Posterior cingulate gyrus (tissue), 11 donors: ENCODE results near the gene EPB41L4B.
A peak's percentile ranks its signal among the peaks of the same experiment; 100 is the strongest.
"Not testable (repeated sequence)": the region's sequence is repeated elsewhere in the genome, so short reads cannot be mapped to it uniquely, and the experiment has no call there.

Experiments used
- DNase-seq, 10 donors: peaks; one replicate each; pipeline versions ENCODE4 v3.0.0 to v3.0.0-alpha.2; 2020 to 2021; ENCODE audit warnings: mixed read lengths in 3 of 10
- intact Hi-C: fragments of 100-400 bp; cut with DNase I; formaldehyde crosslinking; loops from one replicate; pipeline ENCODE4 v1.15.1; 2023

Gene EPB41L4B

DNA sequence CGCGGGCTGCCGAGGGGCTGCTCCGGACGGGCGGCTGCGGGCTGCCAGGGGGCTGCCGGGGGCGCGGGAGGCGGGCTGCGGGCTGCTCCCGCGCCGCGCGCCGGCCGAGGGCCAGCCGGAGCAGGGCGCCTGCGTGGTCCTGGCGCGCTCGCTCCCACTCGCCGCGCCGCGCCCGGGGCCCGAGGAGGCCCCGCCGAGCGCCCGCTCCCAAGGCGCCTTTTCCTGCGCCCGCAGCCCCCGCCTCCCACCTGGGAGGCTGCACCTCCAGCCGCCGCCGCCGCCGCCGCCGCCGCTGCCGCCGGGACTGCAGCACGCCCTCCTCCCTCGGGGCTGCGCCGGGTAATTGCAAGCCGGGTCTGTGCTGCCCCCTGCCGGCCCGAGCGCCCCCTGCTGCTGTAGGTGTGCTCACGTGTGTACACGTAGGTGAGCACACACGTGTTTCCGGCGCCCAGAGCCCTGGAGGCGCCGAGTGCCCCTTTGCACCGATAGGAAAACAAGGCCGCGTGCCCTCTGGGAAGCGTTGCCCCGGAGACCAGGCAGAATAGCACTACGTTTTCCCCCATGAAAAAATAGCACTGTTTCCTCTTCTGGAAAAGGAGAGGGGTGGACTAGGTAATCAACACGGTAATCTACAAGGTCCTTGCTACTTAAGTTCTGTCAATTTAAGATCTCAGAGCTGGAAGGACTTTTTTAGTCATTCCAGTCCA lies at the start of gene EPB41L4B:
Gene EPB41L4B, minus strand, starts transcription at position 318 of the 707 bp plus-strand sequence. CDS start 613 bp downstream, outside the sequence.
- intact Hi-C loops = loop anchor here (2.0 to 5.0 kb wide), 2 partner anchors 76 to 139 kb away; no protein-coding TSS in a partner anchor
- peak; percentile 73 to 98 (median 87) for DNase-seq

DNA sequence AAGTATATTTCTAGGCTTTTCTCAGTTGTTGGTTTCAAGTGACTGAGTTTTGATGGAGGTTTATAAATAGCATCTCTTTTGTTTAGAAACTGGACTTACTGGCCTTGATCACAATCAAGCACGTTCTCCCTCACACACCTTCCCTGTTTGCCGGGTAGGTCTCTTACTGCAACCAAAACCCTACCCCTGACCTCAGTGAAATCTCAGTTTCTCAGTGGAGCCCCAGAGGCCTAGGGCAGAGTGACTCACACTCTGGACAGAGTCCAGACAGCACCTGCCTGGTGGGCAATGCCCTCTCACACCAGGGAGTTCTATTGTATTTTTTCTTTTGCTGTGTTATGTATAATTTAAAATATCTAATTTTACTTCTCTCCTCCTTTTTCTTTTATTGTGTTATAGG lies 48.4 kb upstream of the EPB41L4B start:
- intact Hi-C loops = no loop called here
- DNase-seq = no peak

DNA sequence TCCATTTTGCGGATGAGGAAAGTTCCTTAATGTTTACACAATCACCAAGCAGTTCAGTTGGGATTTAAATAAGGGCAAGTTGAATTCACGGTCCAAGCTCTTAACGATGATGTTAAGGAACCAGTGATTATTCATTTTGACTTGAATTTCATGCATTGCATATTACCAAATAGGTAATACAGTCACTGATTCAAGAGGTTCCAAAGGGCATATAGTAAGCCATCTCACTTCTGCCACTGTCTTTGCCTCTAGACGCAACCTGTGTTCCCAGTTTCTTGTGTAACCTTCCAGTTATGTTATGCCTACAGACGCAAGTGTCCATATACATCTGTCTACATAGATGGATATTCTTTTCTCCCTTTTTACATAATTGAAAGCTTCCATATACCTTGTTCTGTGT lies 39.9 kb upstream of the EPB41L4B start:
- no peak for DNase-seq
- intact Hi-C loops = no loop called here

DNA sequence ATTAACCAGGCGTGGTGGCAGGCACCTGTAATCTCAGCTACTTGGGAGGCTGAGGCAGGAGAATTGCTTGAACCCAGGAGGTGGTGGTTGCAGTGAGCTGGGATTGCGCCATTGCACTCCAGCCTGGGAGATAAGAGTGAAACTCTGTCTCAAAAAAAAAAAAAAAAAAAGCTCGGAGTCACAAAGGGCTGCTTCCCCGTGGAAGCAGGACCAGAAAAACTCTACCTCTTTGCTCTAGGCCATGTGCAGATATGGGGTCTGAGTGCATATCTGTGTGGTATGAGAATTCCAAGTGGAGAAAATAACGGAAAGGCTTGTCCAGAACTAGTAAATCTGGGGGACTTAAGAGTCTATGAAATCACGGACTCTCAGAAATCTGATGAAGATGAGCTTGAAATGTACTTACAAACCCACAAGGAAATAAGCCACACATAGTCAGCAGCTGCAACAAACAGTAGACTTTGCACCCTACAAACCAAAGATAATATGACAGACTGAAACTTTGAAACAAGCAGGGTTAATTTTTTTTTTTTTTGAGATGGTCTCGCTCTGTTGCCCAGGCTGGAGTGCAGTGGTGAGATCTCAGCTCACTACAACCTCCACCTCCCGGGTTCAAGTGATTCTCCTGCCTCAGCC lies 38.2 kb upstream of the EPB41L4B start:
- DNase-seq, intact Hi-C loops: not testable (repeated sequence)

DNA sequence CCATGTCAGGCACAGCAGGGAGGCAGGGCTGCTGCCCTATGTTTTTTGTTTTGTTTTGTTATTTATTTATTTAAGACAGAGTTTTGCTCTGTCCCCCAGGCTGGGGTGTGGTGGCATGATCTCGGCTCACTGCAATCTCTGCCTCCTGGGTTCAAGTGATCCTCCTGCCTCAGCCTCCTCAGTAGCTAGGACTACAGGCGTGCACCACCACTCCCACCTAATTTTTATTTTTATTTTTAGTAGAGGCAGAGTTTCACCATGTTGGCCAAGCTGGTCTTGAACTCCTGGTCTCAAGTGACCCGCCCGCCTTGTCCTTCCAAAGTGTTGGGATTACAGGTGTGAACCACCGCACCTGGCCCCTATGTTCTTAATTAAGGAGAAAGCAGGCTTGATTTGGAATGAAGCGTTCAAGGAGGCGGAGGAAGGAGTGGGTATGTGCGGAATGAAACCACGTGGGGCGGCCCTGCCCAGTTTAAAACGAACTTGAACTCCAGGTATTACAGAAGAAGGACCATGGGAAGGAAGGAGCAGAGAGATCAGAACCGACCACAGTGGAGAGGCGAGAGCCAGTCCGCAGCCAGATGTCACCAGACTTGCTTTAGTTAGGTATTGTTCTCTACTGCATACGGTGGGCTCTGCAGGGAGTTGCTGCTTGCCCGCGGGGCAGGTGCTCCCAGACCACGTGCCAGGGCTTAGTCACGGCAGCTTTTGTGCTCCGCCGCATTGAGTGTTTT lies 34.9 kb upstream of the EPB41L4B start:
- intact Hi-C loops = no loop called here
- no peak for DNase-seq

DNA sequence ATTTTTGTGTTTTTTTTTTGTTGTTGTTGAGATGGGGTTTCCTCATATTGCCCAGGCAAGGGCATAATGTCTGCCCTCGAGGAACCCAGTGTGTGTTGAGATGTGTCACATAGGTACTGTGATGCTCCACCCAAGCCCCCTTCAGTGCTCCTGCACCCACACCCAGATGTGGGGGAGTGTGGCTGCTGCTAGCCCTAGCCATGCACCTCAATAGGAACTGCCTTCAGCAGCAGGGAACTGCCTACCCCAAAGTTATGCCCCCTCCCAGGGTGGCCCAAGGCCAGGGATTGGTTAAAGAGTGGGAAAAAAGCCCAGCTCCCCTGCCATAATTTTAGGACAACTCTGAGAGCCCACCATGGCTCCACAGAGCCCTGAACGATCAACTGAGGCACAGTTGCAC lies 33.3 kb upstream of the EPB41L4B start:
- intact Hi-C loops = no loop called here
- no peak for DNase-seq

DNA sequence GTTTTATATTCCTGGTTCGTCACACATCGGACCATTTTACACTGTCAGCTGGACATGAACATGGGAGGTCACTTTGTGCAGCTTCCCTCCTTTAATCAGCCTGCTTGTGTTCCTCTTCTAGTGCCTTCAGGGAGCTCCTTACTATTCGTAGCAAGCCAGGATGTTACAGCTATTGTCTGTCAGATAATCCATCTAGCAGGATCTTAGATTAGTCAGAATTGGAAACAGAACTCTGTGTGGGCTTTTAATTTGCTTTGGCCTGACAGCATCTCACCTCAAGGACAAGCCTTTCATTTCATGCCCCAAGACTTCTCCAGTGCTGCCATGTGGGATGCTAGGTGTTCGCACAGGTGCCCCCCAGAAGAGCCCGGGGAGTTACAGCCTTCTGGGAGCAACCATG lies 30.2 kb upstream of the EPB41L4B start:
- peak in 1 of 10 donors; percentile 11 for DNase-seq

DNA sequence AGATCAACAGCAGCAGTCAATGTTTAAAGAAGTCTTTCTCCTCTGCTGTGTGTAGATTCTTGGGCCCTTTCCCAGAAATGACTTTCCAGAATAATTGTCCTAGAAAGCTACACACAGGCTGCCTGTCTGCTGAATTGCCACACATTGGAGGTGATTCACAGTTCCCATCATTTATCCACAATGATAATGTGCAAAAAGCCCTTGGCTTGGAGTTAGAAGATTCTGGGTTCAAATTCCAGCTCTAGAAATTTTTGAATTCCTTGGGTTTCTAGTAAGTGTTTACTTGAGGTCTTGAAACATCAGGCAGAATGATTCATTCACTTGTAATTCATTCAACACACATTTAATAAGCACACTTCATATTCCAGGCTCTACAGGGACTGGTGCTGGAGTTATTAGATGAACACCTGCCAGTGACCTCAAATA lies 28.6 kb upstream of the EPB41L4B start:
- DNase-seq = peak in 1 of 10 donors; percentile 30
- intact Hi-C loops = no loop called here

More for the DNA sequence above, 30.2 kb upstream of the EPB41L4B start:
- intact Hi-C loops = no loop called here

DNA sequence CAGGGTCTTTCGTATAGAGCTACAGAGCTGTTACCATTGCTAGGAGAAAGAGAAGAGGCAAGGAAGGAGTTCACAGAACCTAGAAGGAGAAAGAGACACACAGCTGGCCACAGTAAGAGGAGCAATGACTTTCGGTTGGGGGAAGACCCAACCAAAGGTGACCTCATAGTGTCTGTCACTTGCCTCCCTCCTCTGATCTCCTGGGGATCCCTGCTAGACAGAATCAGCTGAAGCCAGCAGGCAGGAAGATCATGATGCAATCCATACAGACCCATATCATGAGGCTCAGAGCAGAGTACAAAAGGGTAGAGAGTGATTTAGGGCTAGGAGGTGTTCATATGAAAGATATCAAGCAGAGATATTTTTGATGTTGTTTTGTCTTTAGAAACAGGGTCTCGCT lies 26.0 kb upstream of the EPB41L4B start:
- DNase-seq = no peak
- intact Hi-C loops = no loop called here

DNA sequence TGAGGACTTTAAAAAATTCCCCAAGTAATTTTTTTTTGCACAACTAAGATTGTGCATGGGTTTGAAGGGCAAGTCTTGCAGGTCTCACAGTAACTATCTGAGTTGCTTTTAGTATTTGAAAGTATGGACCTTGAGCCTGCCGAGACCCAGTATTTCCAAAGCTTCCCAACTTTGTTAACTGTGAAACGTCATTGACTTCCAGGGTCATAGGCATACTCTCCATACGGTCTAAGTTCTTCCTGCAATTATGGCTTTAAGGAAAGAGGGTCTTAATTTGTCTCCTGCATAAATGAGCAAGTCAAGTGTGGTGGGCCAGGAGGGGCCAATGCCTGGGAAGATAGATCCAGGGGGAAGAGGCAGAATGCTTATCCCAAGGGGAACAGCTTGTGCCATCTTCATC lies 24.0 kb upstream of the EPB41L4B start:
- no peak for DNase-seq
- intact Hi-C loops = no loop called here

DNA sequence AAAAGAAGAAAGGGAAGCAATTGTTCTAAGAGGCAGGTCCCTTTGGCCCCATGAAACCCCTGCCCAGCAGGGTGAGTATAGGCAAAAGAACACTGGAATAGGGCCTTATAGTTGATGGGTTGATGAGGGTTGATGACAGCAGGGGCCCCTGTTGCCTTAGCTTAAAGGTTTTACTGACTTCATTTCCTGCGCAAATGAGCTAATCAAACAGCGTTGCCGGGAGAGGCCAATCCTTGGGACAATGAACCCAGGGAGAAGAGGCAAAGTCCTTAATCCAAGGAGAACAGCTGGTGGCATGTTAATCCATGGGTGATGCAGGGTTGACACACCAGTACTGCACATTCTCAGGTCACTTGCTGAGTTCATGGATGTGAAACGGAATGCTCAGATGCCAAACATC lies 22.0 kb upstream of the EPB41L4B start:
- no peak for DNase-seq
- intact Hi-C loops = no loop called here

DNA sequence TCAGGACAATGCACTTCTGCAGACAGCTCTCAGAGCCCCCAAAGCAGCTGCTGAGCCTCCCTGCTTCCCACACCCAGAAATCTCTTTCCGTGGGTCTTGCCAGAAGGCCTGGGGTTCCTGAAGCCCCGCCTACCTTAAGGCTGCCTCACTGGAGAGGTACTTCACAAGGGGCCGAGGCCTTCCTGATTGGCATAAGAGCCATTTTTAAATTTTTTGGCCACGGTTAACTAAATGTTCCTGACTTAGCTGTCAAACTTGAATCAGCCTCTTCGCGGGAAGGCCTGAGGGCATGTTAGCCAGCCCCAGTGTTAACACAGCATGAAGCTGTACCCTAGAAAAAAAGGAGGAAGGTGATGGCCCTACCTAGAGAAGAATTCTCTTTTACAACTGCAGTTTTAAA lies 20.7 kb upstream of the EPB41L4B start:
- intact Hi-C loops = no loop called here
- DNase-seq = peak in 1 of 10 donors; percentile 58

DNA sequence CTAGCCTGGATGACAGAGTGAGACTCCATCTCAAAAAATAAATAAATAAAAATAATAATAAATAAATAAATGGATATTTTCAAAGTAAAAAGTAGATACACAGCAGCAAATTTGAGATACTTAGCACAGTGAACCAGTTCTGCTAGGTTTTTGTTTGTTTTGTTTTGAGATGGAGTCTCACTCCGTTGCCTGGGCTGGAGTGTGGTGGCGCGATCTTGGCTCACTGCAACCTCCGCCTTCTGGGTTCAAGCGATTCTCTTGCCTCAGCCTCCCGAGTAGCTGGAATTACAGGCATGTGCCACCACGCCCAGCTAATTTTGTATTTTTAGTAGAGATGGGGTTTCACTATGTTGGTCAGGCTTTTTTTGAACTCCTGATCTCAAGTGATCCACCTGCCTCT lies 20.1 kb upstream of the EPB41L4B start:
- intact Hi-C loops = not testable (repeated sequence)

DNA sequence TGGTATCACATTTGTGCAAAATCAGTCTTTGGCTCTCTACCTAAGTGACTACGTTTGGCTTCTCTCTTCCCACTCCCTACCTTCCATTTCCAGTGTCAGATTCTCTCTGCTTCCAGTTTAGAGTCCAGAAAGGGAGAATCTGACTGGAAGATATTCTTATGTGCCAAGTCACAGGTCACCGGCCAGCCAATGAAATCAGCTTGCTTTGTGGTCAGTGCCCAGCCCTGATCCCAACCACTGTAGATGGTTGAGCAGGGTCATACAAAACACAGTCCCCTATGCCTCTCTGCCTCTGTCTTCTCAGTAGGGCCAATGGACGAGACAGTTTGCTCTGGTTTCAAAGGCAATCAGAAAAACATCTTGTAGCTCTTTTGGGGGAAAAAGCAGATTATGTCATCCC lies 15.6 kb upstream of the EPB41L4B start:
- DNase-seq = peak in 1 of 10 donors; percentile 7
- intact Hi-C loops = no loop called here

More for the DNA sequence above, 20.1 kb upstream of the EPB41L4B start:
- not testable (repeated sequence) for DNase-seq

DNA sequence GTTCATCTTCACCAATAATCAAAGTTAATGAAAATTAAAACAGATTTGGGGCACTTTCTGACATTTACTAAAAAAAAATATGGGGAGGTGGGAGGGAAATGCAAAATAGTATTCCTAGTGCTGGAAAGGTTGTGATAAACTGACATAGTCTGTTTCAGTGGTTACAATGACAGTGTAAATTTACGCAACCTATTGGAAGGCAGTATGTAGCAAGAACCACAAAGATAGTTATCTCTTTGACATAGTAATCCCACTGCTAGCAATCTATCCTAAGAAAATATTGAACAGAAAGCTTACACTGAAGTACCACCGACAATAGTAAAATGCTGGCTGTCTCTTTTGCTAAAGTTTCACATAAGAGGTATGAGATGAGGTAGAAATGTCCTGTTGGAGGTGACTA lies 15.1 kb upstream of the EPB41L4B start:
- no peak for DNase-seq
- intact Hi-C loops = no loop called here

DNA sequence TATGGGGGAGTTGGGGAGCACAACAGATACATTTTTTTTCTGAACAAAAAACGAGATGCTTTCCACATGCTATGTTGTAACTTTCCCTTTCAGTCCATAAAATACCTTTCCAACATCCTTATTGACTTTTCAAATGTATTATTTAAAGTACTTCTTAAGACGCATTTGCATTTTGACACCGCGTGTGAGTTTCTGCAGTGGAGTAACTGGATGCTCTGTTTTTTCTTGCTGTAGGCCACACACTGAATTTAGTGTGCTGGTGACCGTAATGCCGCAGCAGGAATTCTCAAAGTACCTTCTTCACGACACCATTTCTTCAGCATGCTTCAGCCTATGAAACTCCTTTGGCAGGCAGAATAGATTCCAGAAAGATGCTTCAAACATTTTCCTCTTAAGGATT lies 14.3 kb upstream of the EPB41L4B start:
- intact Hi-C loops = no loop called here
- peak in 1 of 10 donors; percentile 21 for DNase-seq

DNA sequence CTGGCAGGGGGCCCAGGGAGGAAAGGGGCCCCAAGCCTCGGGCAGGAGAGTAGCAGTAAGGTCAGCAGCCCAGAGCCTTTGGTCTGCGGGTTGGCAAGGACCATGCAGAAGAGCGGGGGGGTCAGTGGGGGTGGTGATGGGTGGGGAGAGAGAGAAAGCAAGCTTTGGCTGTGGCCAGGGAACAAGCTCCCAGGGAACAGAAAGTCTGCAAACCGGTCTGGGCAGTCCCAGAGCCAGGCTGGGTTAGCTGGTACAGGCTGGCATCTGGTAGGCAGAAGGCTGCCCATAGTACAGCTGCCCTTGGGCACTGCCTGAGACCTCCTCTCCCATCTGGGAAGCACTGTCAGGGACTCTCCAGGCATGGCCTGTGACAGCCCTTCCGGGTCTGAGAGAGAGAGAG lies 10.5 kb upstream of the EPB41L4B start:
- peak in 6 of 10 donors; percentile 17 to 90 (median 60) for DNase-seq
- intact Hi-C loops = no loop called here

DNA sequence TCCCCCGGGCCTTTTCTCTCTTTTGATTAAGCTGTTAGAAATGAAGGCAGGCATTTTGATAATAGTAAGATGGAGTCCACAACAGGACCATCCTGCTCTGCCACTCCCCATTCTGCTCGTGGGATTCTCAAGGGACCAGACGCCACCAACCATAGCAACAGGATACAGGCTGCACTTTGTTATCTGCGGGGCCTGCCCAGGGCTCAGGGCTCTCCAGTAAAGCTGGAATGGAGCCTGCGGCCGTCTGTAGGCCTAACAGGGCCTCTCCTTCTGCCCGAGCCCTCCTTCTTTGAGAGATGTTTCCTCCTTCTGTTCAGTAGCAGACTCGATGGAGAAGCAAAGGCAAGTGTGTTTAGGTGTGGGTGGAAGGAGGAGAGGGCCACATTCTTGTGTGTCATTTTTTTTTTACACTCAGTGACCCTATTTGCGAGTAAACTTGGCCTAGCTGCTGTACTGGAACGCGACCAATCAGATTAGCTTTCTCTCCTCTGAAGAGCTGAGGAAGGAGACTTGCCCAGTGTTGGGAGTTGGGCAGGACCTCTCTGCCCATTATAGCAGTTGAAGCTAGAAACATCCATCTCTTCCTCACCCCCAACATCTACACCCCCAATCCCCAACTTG lies 8.9 kb upstream of the EPB41L4B start:
- intact Hi-C loops = no loop called here
- no peak for DNase-seq

DNA sequence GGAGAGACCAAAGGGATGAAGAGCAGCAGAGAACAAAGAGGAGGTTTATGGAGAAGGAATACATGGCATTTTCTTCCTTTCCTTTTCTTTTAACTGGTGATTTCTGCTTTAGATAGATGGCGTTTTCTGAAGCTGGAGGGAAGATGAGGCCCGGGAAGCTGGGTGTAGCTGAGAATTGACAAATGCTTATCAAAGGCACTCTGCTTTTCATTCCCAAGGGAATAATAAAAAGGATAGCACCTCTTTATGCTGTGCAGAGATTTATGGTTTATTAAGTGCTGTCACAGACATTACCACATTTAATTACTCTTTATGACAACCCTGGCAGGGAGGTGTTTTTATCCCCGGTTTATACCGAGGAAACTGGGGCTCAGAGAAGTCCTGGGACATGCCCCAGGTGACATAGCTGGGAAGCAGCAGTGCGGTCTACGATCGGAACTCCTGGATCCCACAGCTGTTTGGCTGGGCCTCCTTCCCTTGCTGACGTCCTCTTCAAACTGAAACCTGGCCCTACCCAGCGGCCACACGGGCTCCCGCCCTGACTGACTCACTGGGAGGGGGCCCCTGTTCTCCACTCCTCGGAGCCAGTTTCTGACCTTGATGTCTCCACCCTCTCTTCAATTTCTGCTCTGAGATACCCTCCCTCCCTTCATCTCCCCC lies 8.2 kb upstream of the EPB41L4B start:
- no peak for DNase-seq

DNA sequence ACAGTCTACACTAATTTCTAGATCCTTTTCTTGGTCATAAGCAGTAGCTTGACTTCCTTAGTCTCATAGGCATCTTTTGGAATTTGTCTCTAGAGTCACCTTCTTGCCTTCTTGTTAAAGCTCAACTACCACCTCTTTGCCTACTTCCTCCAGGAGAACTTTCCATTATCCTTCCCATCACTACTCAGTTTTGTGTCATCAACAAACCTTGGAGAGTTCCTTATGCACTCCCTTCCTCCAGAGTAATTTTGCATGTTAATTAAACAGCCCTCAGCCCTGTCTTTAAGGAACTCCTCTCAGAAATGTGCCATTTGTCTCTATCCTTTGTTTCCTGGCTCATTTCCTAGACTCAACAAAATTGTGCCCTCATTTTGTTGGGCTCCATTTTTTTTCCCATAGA lies 4.2 kb upstream of the EPB41L4B start:
- intact Hi-C loops = no loop called here
- no peak for DNase-seq

More for the DNA sequence above, 8.2 kb upstream of the EPB41L4B start:
- intact Hi-C loops = no loop called here
